AG10803 (cell line): ENCODE results near the gene DLG2.
A peak's percentile ranks its signal among the peaks of the same experiment; 100 is the strongest.
"Not testable (repeated sequence)": the region's sequence is repeated elsewhere in the genome, so short reads cannot be mapped to it uniquely, and the experiment has no call there.

ENCODE experiments used
- DNase-seq: peaks from one replicate; pipeline ENCODE4 v3.0.0; 2010; ENCODE audit warnings: low read depth
- H3K4me3 ChIP-seq: 2 replicates; pipeline ENCODE4 v1.5.1; 2011; ENCODE audit warnings: mild to moderate bottlenecking, low read length, control low read depth
- TF ChIP-seq, protein P1 (sequence below): conservative IDR thresholded peaks from 2 replicates; pipeline ENCODE4 v1.5.1; 2011; ENCODE audit warnings: mild to moderate bottlenecking, low read length, control low read depth, inconsistent platforms

DLG2 gene

DNA sequence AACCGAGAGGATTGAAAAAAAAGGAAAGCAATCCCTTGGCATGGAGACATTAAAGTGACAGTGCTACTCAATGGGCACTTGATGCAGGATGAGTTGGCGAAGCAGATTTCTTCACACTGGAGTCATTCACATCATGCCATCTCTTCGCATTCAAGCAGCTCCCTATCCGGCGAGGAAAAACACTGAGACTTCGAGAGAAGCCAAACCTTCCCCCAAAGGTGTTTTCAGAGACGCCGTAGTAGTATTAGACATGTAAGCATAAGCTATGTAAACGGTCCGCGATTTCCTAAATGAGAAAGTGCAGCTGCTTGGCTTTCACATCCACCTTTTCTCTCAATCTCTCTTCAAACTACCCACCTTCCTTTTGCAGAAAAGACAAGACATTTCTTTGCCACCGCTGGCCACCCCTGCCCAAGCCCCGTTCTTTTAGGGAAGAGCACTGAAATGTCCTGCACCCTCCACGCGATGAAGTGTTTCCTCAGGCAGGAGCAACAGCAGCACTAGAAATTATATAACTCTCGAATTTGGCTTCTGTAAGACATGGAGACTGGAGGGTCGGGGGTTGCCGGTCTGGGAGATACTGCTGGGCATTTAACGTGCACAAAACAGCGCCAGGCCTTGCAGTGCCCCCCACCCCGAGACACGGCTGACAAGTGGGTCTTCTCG lies at the start of gene DLG2:
TSS of gene DLG2 (minus strand) at position 13 of the 666 bp plus-strand sequence.
- peak within 1 kb of the TSS; percentile 75 for H3K4me3 ChIP-seq

DNA sequence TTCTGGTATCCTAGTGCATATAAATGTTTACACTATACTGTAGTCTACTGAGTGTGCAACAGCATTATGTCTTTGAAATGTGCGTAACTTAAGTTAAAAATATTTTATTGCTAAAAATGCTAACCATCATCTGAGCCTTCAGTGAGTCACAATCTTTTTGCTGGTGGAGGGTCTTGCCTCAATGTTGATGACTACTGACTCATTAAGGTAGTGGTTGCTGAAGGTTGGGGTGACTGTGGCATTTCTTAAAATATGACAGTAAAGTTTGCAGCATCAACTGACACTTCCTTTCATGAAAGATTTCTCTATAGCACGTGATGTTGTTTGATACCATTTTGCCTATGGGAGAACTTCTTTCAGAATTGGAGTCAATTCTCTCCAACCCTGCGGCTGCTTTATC lies 46.2 kb upstream of the DLG2 start:
- H3K4me3 ChIP-seq, result no peak overlapping the region
- TF ChIP-seq, protein P1, sequence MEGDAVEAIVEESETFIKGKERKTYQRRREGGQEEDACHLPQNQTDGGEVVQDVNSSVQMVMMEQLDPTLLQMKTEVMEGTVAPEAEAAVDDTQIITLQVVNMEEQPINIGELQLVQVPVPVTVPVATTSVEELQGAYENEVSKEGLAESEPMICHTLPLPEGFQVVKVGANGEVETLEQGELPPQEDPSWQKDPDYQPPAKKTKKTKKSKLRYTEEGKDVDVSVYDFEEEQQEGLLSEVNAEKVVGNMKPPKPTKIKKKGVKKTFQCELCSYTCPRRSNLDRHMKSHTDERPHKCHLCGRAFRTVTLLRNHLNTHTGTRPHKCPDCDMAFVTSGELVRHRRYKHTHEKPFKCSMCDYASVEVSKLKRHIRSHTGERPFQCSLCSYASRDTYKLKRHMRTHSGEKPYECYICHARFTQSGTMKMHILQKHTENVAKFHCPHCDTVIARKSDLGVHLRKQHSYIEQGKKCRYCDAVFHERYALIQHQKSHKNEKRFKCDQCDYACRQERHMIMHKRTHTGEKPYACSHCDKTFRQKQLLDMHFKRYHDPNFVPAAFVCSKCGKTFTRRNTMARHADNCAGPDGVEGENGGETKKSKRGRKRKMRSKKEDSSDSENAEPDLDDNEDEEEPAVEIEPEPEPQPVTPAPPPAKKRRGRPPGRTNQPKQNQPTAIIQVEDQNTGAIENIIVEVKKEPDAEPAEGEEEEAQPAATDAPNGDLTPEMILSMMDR, result no peak
- no peak for DNase-seq

More for the DNA sequence above, at the start of gene DLG2:
- DNase-seq, result peak; percentile 48
- TF ChIP-seq, protein P1, result no peak

DNA sequence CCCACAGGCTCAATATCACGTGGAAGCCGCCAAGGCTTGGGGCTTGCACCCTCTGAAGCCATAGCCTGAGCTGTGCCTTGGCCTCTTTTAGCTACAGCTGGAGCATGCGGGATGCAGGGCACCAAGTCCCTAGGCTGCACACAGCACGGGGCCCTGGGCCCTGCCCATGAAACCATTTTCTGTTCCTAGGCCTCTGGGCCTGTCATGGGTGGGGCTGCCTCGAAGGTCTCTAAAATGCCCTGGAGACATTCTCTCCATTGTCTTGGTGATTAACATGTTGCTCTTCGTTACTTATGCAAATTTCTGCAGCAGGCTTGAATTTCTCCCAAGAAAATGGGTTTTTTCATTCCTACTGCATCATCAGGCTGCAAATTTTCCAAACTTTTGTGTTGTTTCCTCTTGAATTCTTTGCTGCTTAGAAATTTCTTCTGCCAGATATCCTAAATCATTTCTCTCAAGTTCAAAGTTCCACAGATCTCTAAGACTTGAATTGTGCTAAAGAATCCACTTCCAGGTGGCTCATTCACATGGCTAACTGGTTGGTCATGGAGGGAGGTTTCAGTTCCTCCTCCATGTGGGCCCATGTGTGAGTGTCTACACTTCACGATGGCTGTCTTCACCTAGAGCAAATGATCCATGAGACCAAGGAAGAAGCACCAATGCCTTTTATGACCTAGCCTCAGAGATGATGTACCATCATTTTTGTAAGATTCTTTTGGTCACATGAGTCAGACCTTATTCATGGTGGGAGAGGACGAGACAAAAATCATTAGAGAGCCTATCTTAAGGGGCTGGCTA lies 45.2 kb upstream of the DLG2 start:
- DNase-seq, result no peak
- H3K4me3 ChIP-seq, result no peak overlapping the region
- TF ChIP-seq, protein P1, result no peak

DNA sequence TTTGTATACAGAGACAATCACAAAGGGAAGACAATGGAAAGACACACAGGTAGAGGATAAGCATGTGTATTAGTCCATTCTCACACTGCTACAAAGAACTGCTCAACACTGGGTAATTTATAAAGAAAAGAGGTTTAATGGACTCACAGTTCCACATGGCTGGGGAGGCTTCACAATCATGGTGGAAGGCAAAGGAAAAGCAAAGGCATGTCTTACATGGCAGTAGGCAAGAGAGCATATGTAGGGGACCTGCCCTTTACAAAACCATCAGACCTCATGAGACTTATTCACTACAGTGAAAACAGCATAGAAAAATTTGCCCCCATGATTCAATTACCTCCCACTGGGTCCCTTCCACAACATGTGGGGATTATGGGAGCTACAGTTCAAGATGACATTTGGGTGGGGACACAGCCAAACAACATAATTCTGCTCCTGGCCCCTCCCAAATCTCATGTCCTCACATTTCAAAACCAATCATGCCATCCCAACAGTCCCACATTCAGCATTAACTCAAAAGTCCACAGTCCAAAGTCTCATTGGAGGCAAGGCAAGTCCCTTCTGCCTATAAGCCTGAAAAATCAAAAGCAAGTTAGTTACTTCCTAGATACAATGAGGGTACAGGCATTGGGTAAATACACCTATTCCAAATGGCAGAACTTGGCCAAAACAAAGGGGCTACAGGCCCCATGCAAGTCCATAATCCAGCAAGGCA lies 44.0 kb upstream of the DLG2 start:
- DNase-seq, result not testable (repeated sequence)

DNA sequence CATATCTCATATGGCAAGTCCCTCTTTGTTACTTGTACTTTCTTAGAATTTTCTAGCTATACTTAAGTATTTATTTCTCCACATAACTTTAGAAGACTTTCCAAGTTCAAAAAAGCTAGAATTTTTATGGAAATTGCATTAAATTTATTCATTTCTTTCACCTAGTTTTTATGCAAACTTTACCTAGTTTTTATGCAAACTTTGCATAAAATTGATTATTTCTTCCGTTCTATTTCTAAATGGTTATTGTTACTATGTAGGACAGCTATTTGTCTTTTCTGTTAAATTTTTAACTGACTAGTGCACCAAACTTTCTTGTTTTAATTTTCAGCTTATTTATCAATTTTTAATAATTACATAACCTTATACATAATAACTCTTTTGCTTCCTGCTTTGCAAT lies 41.0 kb upstream of the DLG2 start:
- H3K4me3 ChIP-seq, result no peak overlapping the region
- TF ChIP-seq, protein P1, result no peak
- no peak for DNase-seq

More for the DNA sequence above, 44.0 kb upstream of the DLG2 start:
- not testable (repeated sequence) for H3K4me3 ChIP-seq

DNA sequence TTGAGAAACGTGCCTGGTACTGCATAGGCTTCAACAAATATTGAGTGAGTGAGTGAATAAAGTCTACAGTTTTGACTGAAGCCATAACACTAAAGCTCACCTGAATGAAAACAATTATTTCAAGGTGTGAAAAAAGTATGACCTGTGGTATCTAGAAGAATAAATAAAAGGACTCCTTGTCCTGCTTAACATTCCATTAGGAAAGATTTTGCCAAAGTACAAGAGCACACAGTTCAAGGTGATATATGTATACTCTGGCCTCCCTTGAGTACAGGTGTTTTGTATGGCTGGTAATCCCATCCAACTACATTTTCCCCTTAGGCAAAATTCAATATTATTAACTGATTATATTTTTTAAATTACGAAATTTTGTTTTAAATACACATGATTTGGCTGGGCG lies 39.5 kb upstream of the DLG2 start:
- TF ChIP-seq, protein P1, result no peak
- DNase-seq, result no peak
- no peak overlapping the region for H3K4me3 ChIP-seq

DNA sequence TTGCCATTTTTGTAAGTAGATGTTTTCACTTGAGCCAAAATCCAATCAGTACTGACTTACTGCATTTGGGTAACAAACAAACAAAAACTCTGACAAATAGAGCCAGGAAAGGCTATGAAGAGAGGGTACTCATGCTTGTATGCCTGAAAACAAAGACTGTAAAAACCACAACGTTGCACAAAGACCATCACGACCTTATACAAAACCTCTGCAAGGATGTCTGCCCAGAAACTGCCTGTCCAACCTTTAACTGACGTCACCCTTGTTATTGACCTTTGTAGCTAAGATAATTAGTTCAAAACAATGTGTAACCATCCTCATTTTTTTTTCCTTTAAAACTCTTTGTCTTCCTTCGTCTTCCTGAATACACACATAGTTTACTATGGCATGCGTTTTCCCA lies 38.6 kb upstream of the DLG2 start:
- TF ChIP-seq, protein P1, result no peak
- DNase-seq, result no peak
- no peak overlapping the region for H3K4me3 ChIP-seq
